ENCODE measurements around the gene SGPP1.

DNA sequence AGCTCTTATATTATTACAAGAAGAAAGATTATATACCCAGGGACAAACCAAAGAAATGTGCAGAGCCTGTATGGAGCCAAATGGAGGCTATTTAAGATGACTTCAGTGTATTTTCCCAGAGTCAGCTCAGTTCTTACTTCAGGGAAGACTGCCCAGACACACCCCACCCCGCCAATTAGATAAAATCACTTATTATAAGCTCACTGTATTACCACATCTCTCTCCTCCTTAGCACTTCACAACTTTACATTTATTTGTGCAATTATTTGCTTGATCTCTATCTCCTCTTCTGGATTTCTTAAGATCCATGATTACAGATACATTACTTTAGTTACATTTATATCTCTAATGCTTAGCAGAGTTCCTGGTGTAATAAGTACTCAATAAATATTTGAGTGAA, 61.5 kb downstream of the SGPP1 start:
- TF ChIP-seq TCF12 (IDR thresholded peaks at IDR 0.05; ENCODE audit: low read depth, low read length) (no peak), CREB1 (IDR thresholded peaks at IDR 0.05; ENCODE audit: low read depth) (no peak), SMAD5 (IDR thresholded peaks at IDR 0.05; ENCODE audit: low read depth) (no peak), NFIC (IDR thresholded peaks at IDR 0.05; ENCODE audit: low read depth, low read length) (no peak)
- TF ChIP-seq, protein P1, sequence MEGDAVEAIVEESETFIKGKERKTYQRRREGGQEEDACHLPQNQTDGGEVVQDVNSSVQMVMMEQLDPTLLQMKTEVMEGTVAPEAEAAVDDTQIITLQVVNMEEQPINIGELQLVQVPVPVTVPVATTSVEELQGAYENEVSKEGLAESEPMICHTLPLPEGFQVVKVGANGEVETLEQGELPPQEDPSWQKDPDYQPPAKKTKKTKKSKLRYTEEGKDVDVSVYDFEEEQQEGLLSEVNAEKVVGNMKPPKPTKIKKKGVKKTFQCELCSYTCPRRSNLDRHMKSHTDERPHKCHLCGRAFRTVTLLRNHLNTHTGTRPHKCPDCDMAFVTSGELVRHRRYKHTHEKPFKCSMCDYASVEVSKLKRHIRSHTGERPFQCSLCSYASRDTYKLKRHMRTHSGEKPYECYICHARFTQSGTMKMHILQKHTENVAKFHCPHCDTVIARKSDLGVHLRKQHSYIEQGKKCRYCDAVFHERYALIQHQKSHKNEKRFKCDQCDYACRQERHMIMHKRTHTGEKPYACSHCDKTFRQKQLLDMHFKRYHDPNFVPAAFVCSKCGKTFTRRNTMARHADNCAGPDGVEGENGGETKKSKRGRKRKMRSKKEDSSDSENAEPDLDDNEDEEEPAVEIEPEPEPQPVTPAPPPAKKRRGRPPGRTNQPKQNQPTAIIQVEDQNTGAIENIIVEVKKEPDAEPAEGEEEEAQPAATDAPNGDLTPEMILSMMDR (IDR thresholded peaks at IDR 0.05 in 2 of 3, conservative IDR thresholded peaks at IDR 0.05 in 1 of 3; ENCODE audit: control insufficient read depth in 2 of 3, extremely low read depth in 1 of 3, insufficient read depth in 1 of 3, low read depth in 3 of 3, low read length in 3 of 3), result no peak
